Urinary bladder (tissue), 4 donors: ENCODE data around the gene INSYN1. TPM values are rescaled to one million over a fixed set of nuclear protein-coding genes. Genes with fewer than 3 reads are reported as not detected.
"Not testable (repeated sequence)": the region's sequence is repeated elsewhere in the genome, so short reads cannot be mapped to it uniquely, and the experiment has no call there.

Source experiments
- DNase-seq: peaks from one replicate; pipeline ENCODE4 v3.0.0-alpha.2; 2015; ENCODE audit errors: extremely low spot score
- H3K27ac ChIP-seq: one replicate; pipeline ENCODE4 v1.5.1; 2013; ENCODE audit warnings: low read depth, mild to moderate bottlenecking, moderate library complexity
- H3K36me3 ChIP-seq: one replicate; pipeline ENCODE4 v1.6.1; 2013; ENCODE audit warnings: mild to moderate bottlenecking, moderate library complexity; ENCODE audit not compliant: insufficient read depth
- H3K4me1 ChIP-seq: one replicate; pipeline ENCODE4 v1.6.1; 2013; ENCODE audit warnings: mild to moderate bottlenecking, moderate library complexity; ENCODE audit not compliant: insufficient read depth
- H3K4me3 ChIP-seq: one replicate; pipeline ENCODE4 v1.5.1; 2013; ENCODE audit warnings: low read depth, low read length
- WGBS: extraction: QIAGEN DNeasy Blood & Tissue Kit; methylation state at CpG from one replicate; pipeline ENCODE4 v1.1.7; 2013; 5-methylcytosine and 5-hydroxymethylcytosine counted together
- polyA plus RNA-seq: library from polyadenylated mRNA; stranded (reverse); fragments of 200-250 nt; gene quantifications from one replicate; pipeline ENCODE4 v1.2.3, GENCODE V29; 2013
- total RNA-seq: library from RNA; depleted of rRNA; stranded (reverse); fragments of >200 nt; gene quantifications from one replicate; pipeline ENCODE4 v1.2.3, GENCODE V29; 2014
- donor health status: healthy with polysubstance abuse.
- donor health status: healthy.

The INSYN1 gene
- total and polyA plus RNA-seq, 2 donors: 7.3 to 12.2 TPM

GRCh38 chr15:73749971-73750370, 3.2 kb downstream of the INSYN1 start:
- Histone ChIP-seq H3K4me3 (no peak overlapping the region), H3K27ac (no peak overlapping the region), H3K4me1 (no peaks in the 10 kb centered on the region), H3K36me3 (no peaks in the 10 kb centered on the region)
- no peak for DNase-seq
- 94% methylated on average over 5 of the region's 5 CpGs for WGBS

- Histone ChIP-seq H3K27ac (no peak overlapping the region), H3K36me3 (no peaks in the 10 kb centered on the region), H3K4me3 (no peak overlapping the region), H3K4me1 (no peaks in the 10 kb centered on the region)
- no peak for DNase-seq
- WGBS: 93% methylated on average over 5 of the region's 5 CpGs
These were observed 3.6 kb downstream of the INSYN1 start for GRCh38 chr15:73749533-73749932.

GRCh38 chr15:73748730-73749129, 4.4 kb downstream of the INSYN1 start:
- no peak for DNase-seq
- no peaks in the 10 kb centered on the region for H3K4me1 ChIP-seq
- H3K36me3 ChIP-seq: no peaks in the 10 kb centered on the region
- H3K4me3 ChIP-seq: no peak overlapping the region
- H3K27ac ChIP-seq: no peak overlapping the region
- WGBS: 70% methylated on average over 6 of the region's 6 CpGs

GRCh38 chr15:73747847-73748590, 5.1 kb downstream of the INSYN1 start:
- Histone ChIP-seq H3K4me1 (no peaks in the 10 kb centered on the region), H3K4me3 (no peak overlapping the region), H3K36me3 (no peaks in the 10 kb centered on the region), H3K27ac (no peak overlapping the region)
- WGBS: 88% methylated on average over 11 of the region's 11 CpGs
- DNase-seq: no peak

GRCh38 chr15:73746883-73747282, 6.3 kb downstream of the INSYN1 start:
- no peak overlapping the region for H3K4me3 ChIP-seq
- H3K4me1 ChIP-seq: no peaks in the 10 kb centered on the region
- 63% methylated on average over 7 of the region's 7 CpGs for WGBS
- H3K27ac ChIP-seq: no peak overlapping the region
- DNase-seq: no peak
- H3K36me3 ChIP-seq: no peaks in the 10 kb centered on the region

- Histone ChIP-seq H3K27ac (no peak overlapping the region), H3K4me1 (no peaks in the 10 kb centered on the region), H3K36me3 (no peaks in the 10 kb centered on the region), H3K4me3 (no peak overlapping the region)
- WGBS: 67% methylated on average over 8 of the region's 8 CpGs
- no peak for DNase-seq
These were observed 6.9 kb downstream of the INSYN1 start for GRCh38 chr15:73746261-73746660.

GRCh38 chr15:73745073-73745472, 8.1 kb downstream of the INSYN1 start:
- WGBS: 71% methylated on average over 7 of the region's 7 CpGs
- no peaks in the 10 kb centered on the region for H3K4me1 ChIP-seq
- H3K4me3 ChIP-seq: no peak overlapping the region
- H3K36me3 ChIP-seq: no peaks in the 10 kb centered on the region
- no peak overlapping the region for H3K27ac ChIP-seq
- DNase-seq: no peak

- WGBS: 83% methylated on average over 1 of the region's 1 CpG
- H3K4me3 ChIP-seq: no peak overlapping the region
- H3K4me1 ChIP-seq: no peaks in the 10 kb centered on the region
- DNase-seq: no peak
- H3K36me3 ChIP-seq: no peaks in the 10 kb centered on the region
- H3K27ac ChIP-seq: no peak overlapping the region
These were observed 8.9 kb downstream of the INSYN1 start for GRCh38 chr15:73744293-73744692.

GRCh38 chr15:73741321-73741836, 11.8 kb downstream of the INSYN1 start:
- no peaks in the 10 kb centered on the region for H3K36me3 ChIP-seq
- 70% methylated on average over 3 of the region's 3 CpGs for WGBS
- H3K27ac ChIP-seq: no peak overlapping the region
- H3K4me1 ChIP-seq: no peaks in the 10 kb centered on the region
- H3K4me3 ChIP-seq: no peak overlapping the region
- no peak for DNase-seq

GRCh38 chr15:73740152-73741048, 12.8 kb downstream of the INSYN1 start:
- 92% methylated on average over 25 of the region's 25 CpGs for WGBS
- DNase-seq: no peak
- no peaks in the 10 kb centered on the region for H3K4me1 ChIP-seq

GRCh38 chr15:73737535-73737934, 15.6 kb downstream of the INSYN1 start:
- DNase-seq: no peak
- Histone ChIP-seq H3K27ac (no peak overlapping the region), H3K4me1 (no peaks in the 10 kb centered on the region), H3K36me3 (no peaks in the 10 kb centered on the region), H3K4me3 (no peak overlapping the region)
- WGBS: 50% methylated on average over 7 of the region's 7 CpGs

More at GRCh38 chr15:73740152-73741048, 12.8 kb downstream of the INSYN1 start:
- H3K27ac ChIP-seq: no peak overlapping the region
- no peak overlapping the region for H3K4me3 ChIP-seq
- no peaks in the 10 kb centered on the region for H3K36me3 ChIP-seq

GRCh38 chr15:73732930-73733329, 20.2 kb downstream of the INSYN1 start:
- Histone ChIP-seq H3K27ac (no peak overlapping the region), H3K4me3 (no peak overlapping the region), H3K36me3 (no peaks in the 10 kb centered on the region), H3K4me1 (no peaks in the 10 kb centered on the region)
- DNase-seq: no peak
- WGBS: 79% methylated on average over 3 of the region's 3 CpGs

- DNase-seq, H3K36me3 ChIP-seq, H3K27ac ChIP-seq, H3K4me3 ChIP-seq, H3K4me1 ChIP-seq: not testable (repeated sequence)
- 97% methylated on average over 29 of the region's 29 CpGs for WGBS
These were observed 21.1 kb downstream of the INSYN1 start for GRCh38 chr15:73732051-73732450.
